Smooth muscle cell (in vitro differentiated cells): Measurements from ENCODE around the gene CAPZB. TPM values are rescaled to one million over a fixed set of nuclear protein-coding genes. Genes with fewer than 3 reads are reported as not detected.

Source experiments
- DNase-seq: peaks from one replicate; lab custom pipeline; 2025; ENCODE audit not compliant: unreplicated experiment; lab: John Stamatoyannopoulos, UW
- H2AFZ ChIP-seq: fragments of 200-600 bp; sonication (generic); 2 replicates; pipeline ENCODE4 v1.6.0; 2016; ENCODE audit warnings: antibody characterized with exemption, low read depth, mild to moderate bottlenecking
- H3F3A ChIP-seq: fragments of 200-600 bp; sonication (generic); 2 replicates; pipeline ENCODE4 v1.6.0; 2017; ENCODE audit warnings: antibody characterized with exemption, low read depth
- H3K27ac ChIP-seq: fragments of 200-600 bp; sonication (generic); 2 replicates; pipeline ENCODE4 v1.5.1; 2016; ENCODE audit warnings: low read depth, mild to moderate bottlenecking
- H3K27me3 ChIP-seq: fragments of 200-600 bp; sonication (generic); 2 replicates; pipeline ENCODE4 v1.6.1; 2016; ENCODE audit warnings: low read depth, mild to moderate bottlenecking
- H3K36me3 ChIP-seq: fragments of 200-600 bp; sonication (generic); 2 replicates; pipeline ENCODE4 v1.5.1; 2016; ENCODE audit warnings: low read depth
- H3K4me1 ChIP-seq: fragments of 200-600 bp; sonication (generic); 2 replicates; pipeline ENCODE4 v1.5.1; 2016; ENCODE audit warnings: low read depth
- H3K4me2 ChIP-seq: fragments of 200-600 bp; sonication (generic); 2 replicates; pipeline ENCODE4 v1.6.0; 2016; ENCODE audit warnings: mild to moderate bottlenecking
- H3K4me3 ChIP-seq: fragments of 200-600 bp; sonication (generic); 2 replicates; pipeline ENCODE4 v1.5.1; 2016; ENCODE audit warnings: mild to moderate bottlenecking
- H3K79me2 ChIP-seq: fragments of 200-600 bp; sonication (generic); 2 replicates; pipeline ENCODE4 v1.6.0; 2016; ENCODE audit warnings: low read depth, mild to moderate bottlenecking
- H3K9ac ChIP-seq: fragments of 200-600 bp; sonication (generic); 2 replicates; pipeline ENCODE4 v1.6.0; 2016; ENCODE audit warnings: low read depth
- H3K9me3 ChIP-seq: fragments of 200-600 bp; sonication (generic); replicated peaks from 2 replicates; pipeline ENCODE4 v1.5.1; 2016; ENCODE audit warnings: low read depth
- H4K20me1 ChIP-seq: fragments of 200-600 bp; sonication (generic); 2 replicates; pipeline ENCODE4 v1.6.0; 2016; ENCODE audit warnings: low read depth
- CTCF ChIP-seq: fragments of 200-600 bp; sonication (generic); IDR thresholded peaks from 2 replicates; pipeline ENCODE4 v1.5.1; 2017; ENCODE audit warnings: borderline replicate concordance, mild to moderate bottlenecking, antibody characterized with exemption; ENCODE audit not compliant: insufficient read depth, poor library complexity, severe bottlenecking
- WGBS: methylation state at CpG from one replicate; pipeline ENCODE4 v1.1.7; 2016; ENCODE audit warnings: low lambda C conversion rate; 5-methylcytosine and 5-hydroxymethylcytosine counted together
- polyA plus RNA-seq: library from polyadenylated mRNA; unstranded; fragments of >200 nt; fragmentation: Nextera tagmentation; extraction: Ambion mirVana; gene quantifications from 2 replicates; pipeline ENCODE4 v1.2.1, GENCODE V29; 2016
- total RNA-seq: library from RNA; depleted of rRNA; stranded (reverse); fragments of >200 nt; gene quantifications from 2 replicates; pipeline ENCODE4 v1.2.3, GENCODE V29; 2014

CAPZB gene
- total and polyA plus RNA-seq, 2 experiments from 2014 or later, result 205 to 405 TPM

- TF ChIP-seq CTCF, result no peak
- Histone ChIP-seq H3K27ac (no peak overlapping the region), H3K4me2 (no peak overlapping the region), H3K79me2 (peaks cover 85% of the 10 kb centered on the region), H3K4me3 (no peak overlapping the region), H3K9me3 (no peaks in the 10 kb centered on the region), H3F3A (peaks cover 15% of the 10 kb centered on the region), H2AFZ (no peak overlapping the region), H3K27me3 (no peaks in the 10 kb centered on the region), H3K9ac (no peak overlapping the region), H3K4me1 (peaks cover 63% of the 10 kb centered on the region), H3K36me3 (no peaks in the 10 kb centered on the region), H4K20me1 (peaks cover 86% of the 10 kb centered on the region)
- no peak for DNase-seq
- WGBS, result 92% methylated on average over 7 of the region's 7 CpGs
Measured at GRCh38 chr1:19402031-19402813, 83.1 kb downstream of the CAPZB start.

- WGBS, result 69% methylated on average over 3 of the region's 3 CpGs
- peaks cover 85% of the 10 kb centered on the region for H4K20me1 ChIP-seq
- H3K27ac ChIP-seq, result no peak overlapping the region
- no peak overlapping the region for H2AFZ ChIP-seq
- H3K4me3 ChIP-seq, result no peak overlapping the region
- peaks cover 60% of the 10 kb centered on the region for H3K4me1 ChIP-seq
- no peak for TF ChIP-seq CTCF
- peaks cover 15% of the 10 kb centered on the region for H3F3A ChIP-seq
- no peak overlapping the region for H3K4me2 ChIP-seq
- H3K79me2 ChIP-seq, result peaks cover 85% of the 10 kb centered on the region
- no peaks in the 10 kb centered on the region for H3K27me3 ChIP-seq
- H3K36me3 ChIP-seq, result no peaks in the 10 kb centered on the region
- H3K9me3 ChIP-seq, result no peaks in the 10 kb centered on the region
- DNase-seq, result no peak
- no peak overlapping the region for H3K9ac ChIP-seq
Measured at GRCh38 chr1:19401535-19401889, 83.8 kb downstream of the CAPZB start.

- 55% methylated on average over 7 of the region's 7 CpGs for WGBS
- H3K27ac ChIP-seq, result peak overlapping the region; percentile 92
- H4K20me1 ChIP-seq, result peaks cover 85% of the 10 kb centered on the region
- DNase-seq, result no peak
- no peak overlapping the region for H3K4me3 ChIP-seq
- H3F3A ChIP-seq, result peaks cover 15% of the 10 kb centered on the region
- H3K9me3 ChIP-seq, result no peaks in the 10 kb centered on the region
- H3K79me2 ChIP-seq, result peaks cover 82% of the 10 kb centered on the region
- no peaks in the 10 kb centered on the region for H3K27me3 ChIP-seq
- no peak for TF ChIP-seq CTCF
- peak overlapping the region; percentile 47 for H3K9ac ChIP-seq
- no peaks in the 10 kb centered on the region for H3K36me3 ChIP-seq
- H3K4me1 ChIP-seq, result peaks cover 57% of the 10 kb centered on the region
- H2AFZ ChIP-seq, result no peak overlapping the region
- H3K4me2 ChIP-seq, result no peak overlapping the region
Measured at GRCh38 chr1:19400875-19401534, 84.3 kb downstream of the CAPZB start.

GRCh38 chr1:19400192-19400611 lies 85.1 kb downstream of the CAPZB start:
- Histone ChIP-seq H3K4me2 (peak overlapping the region; percentile 43), H3K9me3 (no peaks in the 10 kb centered on the region), H3F3A (peaks cover 17% of the 10 kb centered on the region), H3K9ac (peak overlapping the region; percentile 47), H3K4me3 (no peak overlapping the region), H3K79me2 (peaks cover 78% of the 10 kb centered on the region), H2AFZ (no peak overlapping the region), H3K4me1 (peaks cover 57% of the 10 kb centered on the region), H3K36me3 (no peaks in the 10 kb centered on the region), H3K27ac (peak overlapping the region; percentile 92), H3K27me3 (no peaks in the 10 kb centered on the region), H4K20me1 (peaks cover 85% of the 10 kb centered on the region)
- no peak for TF ChIP-seq CTCF
- no peak for DNase-seq
- WGBS, result 64% methylated on average over 11 of the region's 11 CpGs
